Measurements from ENCODE around the gene PCDH12. TPM values are rescaled to one million over a fixed set of nuclear protein-coding genes. Genes with fewer than 3 reads are reported as not detected.

PCDH12 gene
- total RNA-seq, 1 experiment from 2014 or later = not detected

DNA sequence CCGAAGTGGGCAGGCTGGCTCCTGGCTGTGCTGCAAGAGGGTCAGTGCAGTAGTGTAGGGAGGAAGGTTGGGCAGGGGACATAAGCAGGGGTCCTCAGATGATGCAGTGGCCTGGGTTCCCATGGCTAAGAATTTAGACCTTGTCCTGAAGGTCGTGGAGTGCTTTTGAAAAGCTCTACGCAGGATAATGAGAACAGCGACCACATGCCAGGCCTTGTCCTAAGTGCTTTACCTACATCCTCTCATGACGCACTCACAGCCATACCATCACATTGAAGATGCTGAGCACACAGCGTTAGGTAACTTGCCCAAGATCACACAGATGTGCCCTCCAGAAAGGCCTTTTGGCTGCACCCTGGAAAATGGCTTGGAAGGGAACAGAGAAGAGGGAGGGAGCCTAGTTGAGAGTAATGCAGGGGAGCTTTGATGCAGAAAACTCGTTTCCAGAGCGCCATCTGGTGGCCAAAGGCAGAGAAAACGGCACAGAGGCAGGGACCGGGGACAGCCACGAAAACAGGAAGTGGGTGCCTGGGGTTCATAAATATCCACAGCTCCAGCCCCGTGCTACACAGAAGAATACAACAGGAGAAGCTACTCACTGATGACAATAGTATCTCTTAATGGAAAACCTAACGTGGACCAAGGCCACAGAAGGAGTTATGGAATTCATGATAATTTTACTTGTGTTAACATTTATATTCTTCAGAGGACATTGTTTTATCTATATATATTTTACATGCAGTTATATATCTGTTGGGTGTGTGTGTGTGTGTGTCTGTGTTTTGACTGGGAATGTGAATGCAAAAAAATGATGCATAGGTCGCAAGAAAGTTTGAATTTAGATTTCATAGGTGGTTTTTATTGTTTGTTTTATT is 2.7 kb upstream of the PCDH12 start:
- ATAC-seq (peak; percentile 94), DNase-seq (ENCODE audit: low read depth, low spot score) (peak; percentile 64)
- Histone ChIP-seq H3K4me3 (ENCODE audit: low read depth in 2 of 2, low read length in 2 of 2) (no peak overlapping the region), H3K36me3 (ENCODE audit: control insufficient read depth, insufficient read depth, low read length) (no peaks in the 10 kb centered on the region), H3K27me3 (ENCODE audit: control insufficient read depth, insufficient read depth, low read length) (no peaks in the 10 kb centered on the region), H3K4me1 (ENCODE audit: control insufficient read depth, insufficient read depth, low read length) (no peaks in the 10 kb centered on the region), H3K9me3 (ENCODE audit: control insufficient read depth, insufficient read depth, low read depth, low read length) (no peaks in the 10 kb centered on the region), H3K27ac (ENCODE audit: low read length) (no peak overlapping the region)
- in situ Hi-C loops (cut with HindIII; ENCODE audit: low pct_unique_long_range_greater_than_20kb, low sequenced_read_pairs) = no loop called here
- intact Hi-C loops (cut with micrococcal nuclease; ENCODE audit: unreplicated experiment) = loop anchor here (1.0 to 10.0 kb wide), 4 partner anchors 71 to 296 kb away; no protein-coding TSS in a partner anchor
- ChIA-PET CTCF (interaction anchor here (0.6 to 3.2 kb wide), 19 partner anchors 9 to 847 kb away, joined by 3 to 30 read pairs (median 5); partner anchors contain the start of genes DELE1 and RNF14), POLR2A (no interaction called here)
- peak; percentile 87 for TF ChIP-seq CTCF (IDR thresholded peaks at IDR 0.05)
- no peak for TF ChIP-seq REST (IDR thresholded peaks at IDR 0.05; ENCODE audit: insufficient read depth in 1 of 2, low read depth in 2 of 2, low read length in 1 of 2)
- BruUV-seq (replicated peaks) = no TSS peak

DNA sequence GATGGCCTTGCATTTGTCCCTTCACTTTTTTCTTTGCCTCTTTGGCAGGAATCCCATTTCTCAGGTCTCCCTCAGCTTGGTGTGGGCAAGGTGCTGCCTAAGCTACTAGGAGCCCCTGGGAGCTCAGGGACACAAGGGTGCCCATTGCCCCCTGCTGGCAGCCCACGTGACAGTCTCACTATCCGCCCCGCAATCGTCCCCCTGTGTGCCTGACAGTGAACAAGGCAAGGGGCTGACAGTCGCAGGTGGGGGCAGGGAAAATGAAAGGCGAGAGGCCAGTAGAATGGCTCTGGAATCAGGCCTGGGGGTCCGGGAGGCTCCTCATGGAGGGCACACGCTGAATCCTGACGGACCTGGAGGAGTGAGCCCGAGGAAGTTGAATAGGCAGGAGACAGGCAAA is 2.0 kb upstream of the PCDH12 start:
- CTCF ChIA-PET = interaction anchor here (0.6 to 3.2 kb wide), 15 partner anchors 9 to 848 kb away, joined by 3 to 30 read pairs (median 6); partner anchors contain the start of gene RNF14
- ATAC-seq = no peak
- BruUV-seq (replicated peaks) = no TSS peak
- in situ Hi-C loops (cut with HindIII; ENCODE audit: low pct_unique_long_range_greater_than_20kb, low sequenced_read_pairs) = no loop called here
- Histone ChIP-seq H3K27ac (ENCODE audit: low read length) (no peak overlapping the region), H3K4me3 (ENCODE audit: low read depth in 2 of 2, low read length in 2 of 2) (no peak overlapping the region), H3K9me3 (ENCODE audit: control insufficient read depth, insufficient read depth, low read depth, low read length) (no peaks in the 10 kb centered on the region), H3K36me3 (ENCODE audit: control insufficient read depth, insufficient read depth, low read length) (no peaks in the 10 kb centered on the region), H3K27me3 (ENCODE audit: control insufficient read depth, insufficient read depth, low read length) (no peaks in the 10 kb centered on the region), H3K4me1 (ENCODE audit: control insufficient read depth, insufficient read depth, low read length) (no peaks in the 10 kb centered on the region)
- no peak for DNase-seq (ENCODE audit: low read depth, low spot score)
- POLR2A ChIA-PET = no interaction called here
- intact Hi-C loops (cut with micrococcal nuclease; ENCODE audit: unreplicated experiment) = loop anchor here (1.0 to 10.0 kb wide), 4 partner anchors 71 to 295 kb away; no protein-coding TSS in a partner anchor
- no peak for TF ChIP-seq REST (IDR thresholded peaks at IDR 0.05; ENCODE audit: insufficient read depth in 1 of 2, low read depth in 2 of 2, low read length in 1 of 2)
- no peak for TF ChIP-seq TCF7L2 (IDR thresholded peaks at IDR 0.05; ENCODE audit: low read depth, low read length)
- no peak for TF ChIP-seq POLR2AphosphoS5 (IDR thresholded peaks at IDR 0.05; ENCODE audit: low read depth, low read length)
- no peak for TF ChIP-seq CTCF (IDR thresholded peaks at IDR 0.05)
- no peak for TF ChIP-seq SIN3A (IDR thresholded peaks at IDR 0.05; ENCODE audit: borderline replicate concordance, insufficient read depth, low read depth, low read length)

All from Panc1 (cell line).